ENCODE measurements around the gene PRKRA. TPM values are rescaled to one million over a fixed set of nuclear protein-coding genes. Genes with fewer than 3 reads are reported as not detected.

The PRKRA gene
- 30.1 and 33.6 TPM in 2 replicates for total RNA-seq

GRCh38 chr2:178450774-178451525, at the start of gene PRKRA, which contains the start of gene PJVK:
Gene PRKRA (minus strand): TSS chr2:178451175. CDS start chr2:178451030, 145 bp downstream.
Gene PJVK (plus strand): TSS chr2:178451378. CDS start chr2:178453410, 2,032 bp downstream.

GRCh38 chr2:178480227-178481181, 29.5 kb upstream of the PRKRA start, which contains the start of gene PLEKHA3:
Gene PLEKHA3 (plus strand): TSS chr2:178480457. CDS start chr2:178480870, 413 bp downstream.

DNA sequence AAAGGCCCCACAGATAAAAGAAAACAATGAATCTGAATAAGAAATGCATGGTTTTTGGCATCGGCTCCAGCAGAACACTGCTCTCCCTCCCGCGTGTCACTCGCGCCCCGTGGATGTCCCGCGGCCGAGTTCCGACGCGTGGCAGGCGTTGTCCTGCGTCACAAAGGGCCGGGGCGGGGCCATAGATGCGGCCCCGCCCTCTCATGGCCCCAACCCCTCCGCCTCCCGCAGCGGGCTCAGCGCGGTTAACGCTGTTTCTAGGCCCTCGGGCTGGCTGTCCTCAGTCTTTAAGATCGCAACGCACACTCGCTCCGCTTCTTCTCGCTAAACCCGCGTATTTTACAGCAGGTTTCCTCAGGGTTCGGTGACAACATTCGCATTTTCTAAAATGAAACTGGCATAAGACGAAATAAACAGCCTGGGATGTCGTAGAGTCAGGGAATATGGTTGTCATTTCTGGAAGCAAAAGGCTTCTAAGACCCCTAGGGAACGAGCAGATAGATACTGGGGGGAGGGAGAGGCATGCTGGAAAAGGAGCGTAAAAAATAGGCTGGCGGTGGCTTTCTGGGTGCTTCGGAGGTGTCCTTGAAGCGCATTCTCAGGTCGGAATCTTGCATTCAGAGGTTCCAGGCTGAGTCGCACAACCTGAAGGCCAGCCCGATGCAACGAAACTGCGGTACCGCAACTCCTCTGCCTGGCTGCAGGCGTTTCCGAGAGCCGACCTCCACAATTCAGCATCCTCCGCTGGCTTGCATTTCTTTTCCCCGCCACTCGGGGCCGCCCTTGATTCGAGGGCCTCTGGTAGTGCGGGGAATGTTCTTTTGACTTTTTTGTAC, 27.7 kb upstream of the PRKRA start, which contains the start of gene FKBP7:
FKBP7 (minus strand) TSS at position 162 of the 836 bp plus-strand sequence; CDS start at position 61, 101 bp downstream.

Other genes with a start within 250 kb of the PRKRA start
- 0.69 and 0.76 TPM in 2 replicates for gene PJVK, start 203 bp upstream of the PRKRA start, total RNA-seq
- 20.3 and 43.9 TPM in 2 replicates for gene FKBP7, start 27.4 kb upstream of the PRKRA start, total RNA-seq
- gene PLEKHA3, start 29.3 kb upstream of the PRKRA start, total RNA-seq, result 6.3 and 7.6 TPM in 2 replicates

Data from dermis lymphatic vessel endothelial cell (primary cell).